ENCODE results near the gene GUCD1. TPM values are rescaled to one million over a fixed set of nuclear protein-coding genes. Genes with fewer than 3 reads are reported as not detected.

The GUCD1 gene
- polyA plus RNA-seq, 2 of the 4 experiments (the other 2 are of a cell fraction): 37.1 to 43.5 TPM

GRCh38 chr22:24496234-24496633 is 58.7 kb downstream of the GUCD1 start:
- POLR2A ChIA-PET: no interaction called here
- TF ChIP-seq, protein P1, sequence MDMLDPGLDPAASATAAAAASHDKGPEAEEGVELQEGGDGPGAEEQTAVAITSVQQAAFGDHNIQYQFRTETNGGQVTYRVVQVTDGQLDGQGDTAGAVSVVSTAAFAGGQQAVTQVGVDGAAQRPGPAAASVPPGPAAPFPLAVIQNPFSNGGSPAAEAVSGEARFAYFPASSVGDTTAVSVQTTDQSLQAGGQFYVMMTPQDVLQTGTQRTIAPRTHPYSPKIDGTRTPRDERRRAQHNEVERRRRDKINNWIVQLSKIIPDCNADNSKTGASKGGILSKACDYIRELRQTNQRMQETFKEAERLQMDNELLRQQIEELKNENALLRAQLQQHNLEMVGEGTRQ (IDR thresholded peaks at IDR 0.05): no peak
- TF ChIP-seq SREBF2 (IDR thresholded peaks at IDR 0.05) (no peak), GATA3 (IDR thresholded peaks at IDR 0.05; ENCODE audit: borderline replicate concordance) (no peak), HOXB5 (CRISPR knock-in tag; IDR thresholded peaks at IDR 0.05) (no peak), NPAS2 (CRISPR knock-in tag; IDR thresholded peaks at IDR 0.05; ENCODE audit: borderline replicate concordance) (no peak), RNF2 (IDR thresholded peaks at IDR 0.05; ENCODE audit: borderline replicate concordance, low read depth) (no peak), CEBPB (IDR thresholded peaks at IDR 0.05) (no peak), FOSL2 (IDR thresholded peaks at IDR 0.05) (no peak), FOSL2 (CRISPR knock-in tag; IDR thresholded peaks at IDR 0.05) (no peak), CBX8 (IDR thresholded peaks at IDR 0.05) (no peak), ATOH8 (CRISPR knock-in tag; IDR thresholded peaks at IDR 0.05; ENCODE audit: low read depth) (no peak), MAFK (IDR thresholded peaks at IDR 0.05; ENCODE audit: partially characterized antibody) (no peak)
- TF ChIP-seq, protein P2, sequence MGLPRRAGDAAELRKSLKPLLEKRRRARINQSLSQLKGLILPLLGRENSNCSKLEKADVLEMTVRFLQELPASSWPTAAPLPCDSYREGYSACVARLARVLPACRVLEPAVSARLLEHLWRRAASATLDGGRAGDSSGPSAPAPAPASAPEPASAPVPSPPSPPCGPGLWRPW (IDR thresholded peaks at IDR 0.05): no peak
- H3K4me1 ChIP-seq: no peaks in the 10 kb centered on the region
- H3K9me3 ChIP-seq: no peaks in the 10 kb centered on the region
- FAIRE-seq (no peak), DNase-seq (ENCODE audit: low read depth in 1 of 2, low spot score in 1 of 2) (no peak), ATAC-seq (no peak)
- CTCF ChIA-PET: interaction anchor here (1.2 to 1.4 kb wide), 3 partner anchors 9 to 73 kb away, joined by 3 to 4 read pairs (median 4); no protein-coding TSS in a partner anchor
- 70% methylated on average over 5 of the region's 5 CpGs for WGBS (ENCODE audit: missing lambda C conversion rate)
- H3K4me3 ChIP-seq: no peak overlapping the region
- H3K27ac ChIP-seq: no peak overlapping the region
- H3K4me2 ChIP-seq: no peak overlapping the region

- H3K9me3 ChIP-seq: no peaks in the 10 kb centered on the region
- H3K27ac ChIP-seq: no peak overlapping the region
- H3K4me3 ChIP-seq: no peak overlapping the region
- POLR2A ChIA-PET: no interaction called here
- ATAC-seq (no peak), DNase-seq (ENCODE audit: low read depth in 1 of 2, low spot score in 1 of 2) (no peak), FAIRE-seq (no peak)
- no peaks in the 10 kb centered on the region for H3K4me1 ChIP-seq
- TF ChIP-seq ZSCAN20 (CRISPR knock-in tag; IDR thresholded peaks at IDR 0.05): no peak
- TF ChIP-seq, protein P1 (IDR thresholded peaks at IDR 0.05): no peak
- no peak for TF ChIP-seq CHD2 (IDR thresholded peaks at IDR 0.05; ENCODE audit: low read length, partially characterized antibody)
- no peak for TF ChIP-seq KDM5A (IDR thresholded peaks at IDR 0.05)
- no peak for TF ChIP-seq HDAC2 (IDR thresholded peaks at IDR 0.05)
- TF ChIP-seq PBX3 (IDR thresholded peaks at IDR 0.05): no peak
- TF ChIP-seq E2F6 (IDR thresholded peaks at IDR 0.05; ENCODE audit: borderline replicate concordance, low read depth): no peak
- no peak for TF ChIP-seq CTCF (IDR thresholded peaks at IDR 0.05)
- no peak for TF ChIP-seq KDM1A (IDR thresholded peaks at IDR 0.05; ENCODE audit: low read depth)
- no peak for TF ChIP-seq ZC3H11A (IDR thresholded peaks at IDR 0.05)
- TF ChIP-seq, protein P3, sequence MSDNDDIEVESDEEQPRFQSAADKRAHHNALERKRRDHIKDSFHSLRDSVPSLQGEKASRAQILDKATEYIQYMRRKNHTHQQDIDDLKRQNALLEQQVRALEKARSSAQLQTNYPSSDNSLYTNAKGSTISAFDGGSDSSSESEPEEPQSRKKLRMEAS (IDR thresholded peaks at IDR 0.05): no peak
- TF ChIP-seq RARB (CRISPR knock-in tag; IDR thresholded peaks at IDR 0.05): no peak
- no peak for TF ChIP-seq FOSB (CRISPR knock-in tag; IDR thresholded peaks at IDR 0.05)
- no peak for TF ChIP-seq ZNF302 (CRISPR knock-in tag; IDR thresholded peaks at IDR 0.05)
- TF ChIP-seq SREBF2 (IDR thresholded peaks at IDR 0.05): no peak
- no peak for TF ChIP-seq HOXA7 (CRISPR knock-in tag; IDR thresholded peaks at IDR 0.05)
- no peak for TF ChIP-seq SMC3 (IDR thresholded peaks at IDR 0.05)
- TF ChIP-seq EP300 (IDR thresholded peaks at IDR 0.05): no peak
- H3K4me2 ChIP-seq: no peak overlapping the region
- CTCF ChIA-PET: no interaction called here
- 92% methylated on average over 17 of the region's 17 CpGs for WGBS (ENCODE audit: missing lambda C conversion rate)
Measured at GRCh38 chr22:24495365-24495675, 59.6 kb downstream of the GUCD1 start.
